ENCODE results near the gene LPAR3.
A peak's percentile ranks its signal among the peaks of the same experiment; 100 is the strongest.

LPAR3 gene

DNA sequence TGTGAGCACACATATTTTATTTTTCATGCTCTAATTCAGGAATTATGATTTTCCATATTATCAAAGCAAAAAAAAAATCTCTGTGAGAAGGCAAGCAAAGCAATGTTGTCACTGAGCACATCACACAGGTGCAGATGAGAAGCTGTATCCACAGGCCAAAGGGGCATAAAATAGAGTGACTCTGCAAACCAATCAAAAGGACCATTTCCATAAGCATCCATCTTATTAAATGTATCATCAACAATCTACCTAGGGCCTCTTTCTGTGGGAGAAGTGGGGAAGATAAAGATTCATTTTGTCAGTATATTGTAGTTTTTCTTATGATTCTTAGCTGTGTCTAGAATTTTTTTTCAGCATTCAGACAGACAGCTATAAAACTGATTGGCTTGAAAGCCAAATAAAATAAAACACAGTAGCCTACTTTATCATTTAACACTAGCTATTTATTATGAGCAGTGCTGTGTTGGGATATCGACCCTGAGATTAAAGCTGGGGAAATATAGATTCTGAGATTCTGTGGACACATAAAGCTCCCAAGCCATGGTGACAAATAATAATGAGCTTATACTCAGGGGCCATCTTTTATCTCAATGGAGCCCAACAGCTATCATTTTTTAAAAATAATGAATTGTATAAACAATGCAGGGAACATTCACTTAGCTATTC lies 90.3 kb downstream of the LPAR3 start:
- FAIRE-seq (no peak), DNase-seq (ENCODE audit: insufficient read length, low spot score) (no peak)
- TF ChIP-seq POLR2A (IDR thresholded peaks at IDR 0.05; ENCODE audit: low read depth, low read length) = no peak

DNA sequence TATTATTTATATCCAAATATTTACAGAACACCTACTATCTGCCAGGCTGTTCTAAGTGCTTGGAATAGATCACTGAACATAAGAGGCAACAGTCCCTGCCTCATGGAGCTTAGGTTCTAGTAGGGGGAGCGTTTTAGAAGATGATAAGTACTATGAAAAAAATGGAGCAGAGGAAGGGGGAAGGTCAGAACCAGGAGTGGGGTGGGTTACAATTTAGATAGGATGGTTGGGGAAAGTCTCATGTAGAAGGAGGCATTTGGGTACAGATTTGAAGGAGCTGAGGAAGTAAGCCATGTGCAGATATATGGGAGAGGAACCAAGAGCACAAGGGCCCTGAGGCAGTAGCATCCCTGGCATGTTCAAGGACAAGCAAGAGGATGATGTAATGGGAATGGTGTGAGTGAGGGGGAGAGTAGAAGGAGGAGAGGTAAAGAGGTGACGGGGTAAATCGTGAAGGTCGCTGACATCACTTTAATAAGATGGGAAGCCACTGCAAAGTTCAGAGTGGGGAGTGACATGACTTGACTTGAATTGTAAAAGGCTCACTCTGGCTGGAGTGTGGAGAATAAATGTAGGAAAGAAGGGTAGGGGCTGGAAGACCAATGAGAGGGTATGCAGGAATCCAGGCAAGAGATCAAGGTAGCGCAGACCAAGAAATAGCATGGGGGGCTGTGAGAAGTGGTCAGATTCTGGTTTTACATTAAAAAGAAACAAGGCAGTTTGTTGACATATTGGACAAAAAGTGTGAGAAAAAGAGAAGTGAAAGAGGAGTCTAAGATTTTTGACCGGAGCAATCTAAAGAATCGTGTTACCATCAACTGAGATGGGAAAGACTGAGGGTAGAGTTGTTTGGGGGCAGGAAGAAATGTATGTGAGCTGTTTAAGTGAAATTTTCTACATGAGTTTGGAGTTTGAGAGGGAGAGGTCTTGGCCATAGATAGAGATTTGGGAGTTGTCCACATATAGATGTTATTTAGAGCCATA lies 92.6 kb downstream of the LPAR3 start:
- no peak for FAIRE-seq
- TF ChIP-seq POLR2A (IDR thresholded peaks at IDR 0.05; ENCODE audit: low read depth, low read length) = no peak

DNA sequence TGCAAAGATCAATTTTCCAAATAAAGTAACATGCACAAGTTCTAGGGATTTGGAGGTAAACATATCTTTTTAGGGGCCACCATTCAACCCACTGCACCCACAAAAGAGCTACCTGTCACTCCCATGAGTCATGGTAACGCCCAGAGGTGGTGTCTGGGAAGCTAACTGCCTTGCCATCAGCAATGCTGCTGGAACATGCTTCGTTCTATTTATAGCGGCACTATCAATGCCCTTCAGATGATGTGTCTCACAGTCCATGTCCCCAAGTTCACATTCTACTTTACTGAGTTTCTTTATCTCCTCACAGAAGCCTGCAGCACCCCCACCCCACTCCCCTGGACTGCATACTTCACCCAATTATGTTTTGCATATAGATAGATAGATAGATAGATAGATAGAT lies 95.4 kb downstream of the LPAR3 start:
- no peak for FAIRE-seq
- TF ChIP-seq POLR2A (IDR thresholded peaks at IDR 0.05; ENCODE audit: low read depth, low read length) = no peak
- DNase-seq (ENCODE audit: insufficient read length, low spot score) = no peak

More for the DNA sequence above, 92.6 kb downstream of the LPAR3 start:
- no peak for DNase-seq (ENCODE audit: insufficient read length, low spot score)

DNA sequence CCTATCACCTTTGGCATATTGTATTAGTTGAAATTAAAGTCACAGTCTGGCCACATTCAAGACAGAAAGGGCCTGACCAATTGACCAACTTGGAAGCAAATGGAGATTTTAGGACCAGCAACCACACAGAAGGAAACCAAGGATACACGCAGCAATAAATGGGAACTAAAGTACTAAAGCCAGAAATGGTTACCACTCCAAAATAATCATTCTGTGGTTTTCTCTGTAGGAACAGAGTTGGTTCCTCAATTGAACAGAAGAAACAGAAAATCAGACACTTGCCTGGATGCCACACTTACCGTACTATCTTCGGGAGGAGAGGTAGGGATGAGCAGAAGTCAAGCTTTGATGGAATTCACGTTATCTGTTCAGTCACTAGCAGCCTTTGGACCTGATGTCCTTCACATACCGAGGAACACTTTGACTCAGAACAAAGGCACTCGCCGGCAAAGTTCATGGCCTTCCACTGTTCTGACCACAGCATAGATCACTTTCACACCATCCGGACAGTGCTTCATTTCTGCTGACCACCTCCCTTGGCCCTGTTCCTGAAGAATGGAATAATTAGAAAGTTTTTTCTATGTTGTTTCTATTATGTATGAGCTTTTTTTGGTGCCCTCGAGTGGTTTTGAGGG lies 96.9 kb downstream of the LPAR3 start:
- no peak for TF ChIP-seq POLR2A (IDR thresholded peaks at IDR 0.05; ENCODE audit: low read depth, low read length)
- DNase-seq (ENCODE audit: insufficient read length, low spot score) = no peak
- peak; percentile 43 for FAIRE-seq

DNA sequence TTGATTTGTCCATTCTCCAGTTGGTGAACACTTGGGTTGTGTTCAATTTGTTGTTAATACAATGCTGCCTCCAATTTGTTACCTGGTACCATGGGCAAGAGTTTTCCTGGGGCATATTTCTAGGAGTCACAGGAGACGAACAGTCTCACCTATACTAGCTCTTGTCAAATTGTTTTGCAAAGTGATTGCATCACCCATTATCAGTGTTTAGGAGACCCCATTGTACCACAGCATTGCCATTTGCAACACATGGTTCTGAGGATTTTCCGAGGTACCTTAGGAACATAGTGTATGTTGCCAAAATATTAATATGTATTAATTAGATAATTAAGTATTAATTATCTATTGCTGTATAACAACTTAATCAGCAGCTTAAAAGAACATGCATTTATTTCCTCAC lies 97.8 kb downstream of the LPAR3 start:
- FAIRE-seq (no peak), DNase-seq (ENCODE audit: insufficient read length, low spot score) (no peak)
- no peak for TF ChIP-seq POLR2A (IDR thresholded peaks at IDR 0.05; ENCODE audit: low read depth, low read length)

DNA sequence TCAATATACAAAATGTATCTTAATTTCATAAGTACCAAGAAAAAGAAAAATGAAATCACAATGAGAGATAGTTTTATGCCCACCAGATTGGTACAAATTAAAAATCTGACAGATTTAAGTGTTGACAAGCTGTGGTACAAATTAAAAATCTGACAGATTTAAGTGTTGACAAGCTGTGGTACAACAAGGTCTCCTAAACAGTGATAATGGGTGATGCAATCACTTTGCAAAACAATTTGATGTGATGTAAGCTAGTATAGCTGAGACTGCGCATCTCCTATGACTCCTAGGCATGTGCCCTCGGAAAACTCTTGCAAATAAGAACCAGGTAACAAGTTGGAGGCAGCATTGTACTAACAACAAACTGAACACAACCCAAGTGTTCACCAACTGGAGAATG lies 100.6 kb downstream of the LPAR3 start:
- DNase-seq (ENCODE audit: insufficient read length, low spot score) (no peak), FAIRE-seq (no peak)
- no peak for TF ChIP-seq POLR2A (IDR thresholded peaks at IDR 0.05; ENCODE audit: low read depth, low read length)

DNA sequence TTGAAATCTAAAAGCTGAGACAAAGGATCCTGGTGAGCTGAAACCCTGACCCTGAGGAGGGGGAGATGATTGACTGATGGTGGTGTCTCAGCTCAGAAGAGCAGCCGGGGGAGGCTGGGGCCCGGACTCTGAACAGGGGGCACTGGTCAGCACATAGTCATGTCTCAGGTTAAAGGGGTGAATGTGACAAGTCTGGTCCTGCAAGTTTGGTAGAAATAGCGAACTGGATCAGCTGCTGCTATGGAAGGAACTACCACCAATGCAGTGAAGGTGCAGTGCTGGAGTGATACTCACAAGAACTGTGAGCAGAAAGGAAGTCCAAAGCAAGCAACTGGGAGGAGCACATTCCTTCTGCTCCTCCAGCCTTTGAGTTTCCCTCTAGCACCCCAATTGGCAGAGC lies 104.0 kb downstream of the LPAR3 start:
- no peak for DNase-seq (ENCODE audit: insufficient read length, low spot score)
- TF ChIP-seq POLR2A (IDR thresholded peaks at IDR 0.05; ENCODE audit: low read depth, low read length) = no peak
- no peak for FAIRE-seq

DNA sequence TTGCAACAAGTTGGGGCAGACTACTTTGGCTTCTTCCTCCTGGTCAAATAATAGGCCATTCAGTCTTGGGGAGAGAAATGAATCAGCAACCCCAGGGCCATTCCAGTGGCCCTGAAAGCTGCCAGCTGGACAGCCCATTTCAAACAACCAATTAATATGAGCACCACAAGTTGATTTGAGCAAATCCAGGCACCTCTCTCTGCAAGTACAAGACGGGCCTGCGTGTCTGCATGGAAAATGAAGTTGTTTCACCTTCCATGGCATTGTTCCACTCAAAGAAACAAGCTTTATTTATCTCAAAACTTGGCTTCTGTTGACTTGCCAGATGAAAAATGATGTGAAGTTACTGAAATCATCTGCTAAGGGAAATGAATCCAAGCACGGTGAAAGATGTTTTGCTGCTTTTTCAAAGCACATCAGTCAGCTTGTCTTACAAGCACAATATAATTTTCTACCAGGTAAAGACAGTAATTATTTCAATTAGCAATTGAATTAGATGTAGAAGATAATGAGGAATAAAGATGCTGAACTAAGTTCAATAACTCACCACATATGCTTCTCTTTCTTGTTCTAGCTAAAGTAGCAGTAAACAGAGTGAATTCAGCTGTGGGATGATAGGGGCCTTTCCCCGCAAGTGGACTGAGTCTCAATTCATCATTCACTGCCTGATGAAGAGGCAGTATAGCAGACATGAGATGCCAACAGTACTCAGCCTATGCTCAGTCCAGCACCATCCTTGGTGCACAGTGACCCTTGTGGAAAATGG lies 107.6 kb downstream of the LPAR3 start:
- no peak for TF ChIP-seq POLR2A (IDR thresholded peaks at IDR 0.05; ENCODE audit: low read depth, low read length)
- FAIRE-seq (no peak), DNase-seq (ENCODE audit: insufficient read length, low spot score) (no peak)

DNA sequence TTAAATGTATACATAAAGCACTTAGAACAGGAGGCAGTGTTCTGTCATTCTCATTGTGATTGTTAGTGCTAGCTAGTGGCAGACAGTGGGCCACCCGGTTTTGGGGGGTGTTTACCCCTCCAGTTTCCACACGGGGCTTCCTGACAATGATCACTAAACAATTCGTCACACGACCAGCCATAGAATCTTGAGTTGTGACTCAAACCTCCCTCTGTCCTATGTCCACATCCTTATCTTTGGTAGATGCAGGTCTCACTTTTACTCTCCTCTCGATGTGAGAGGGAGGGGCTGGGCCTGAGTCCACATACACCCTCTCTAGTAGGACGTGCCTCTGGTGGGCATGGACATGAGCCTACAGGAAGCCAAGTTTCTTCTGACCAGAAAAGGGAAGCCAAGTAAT lies 110.1 kb downstream of the LPAR3 start:
- DNase-seq (ENCODE audit: insufficient read length, low spot score) (no peak), FAIRE-seq (no peak)
- TF ChIP-seq POLR2A (IDR thresholded peaks at IDR 0.05; ENCODE audit: low read depth, low read length) = no peak

DNA sequence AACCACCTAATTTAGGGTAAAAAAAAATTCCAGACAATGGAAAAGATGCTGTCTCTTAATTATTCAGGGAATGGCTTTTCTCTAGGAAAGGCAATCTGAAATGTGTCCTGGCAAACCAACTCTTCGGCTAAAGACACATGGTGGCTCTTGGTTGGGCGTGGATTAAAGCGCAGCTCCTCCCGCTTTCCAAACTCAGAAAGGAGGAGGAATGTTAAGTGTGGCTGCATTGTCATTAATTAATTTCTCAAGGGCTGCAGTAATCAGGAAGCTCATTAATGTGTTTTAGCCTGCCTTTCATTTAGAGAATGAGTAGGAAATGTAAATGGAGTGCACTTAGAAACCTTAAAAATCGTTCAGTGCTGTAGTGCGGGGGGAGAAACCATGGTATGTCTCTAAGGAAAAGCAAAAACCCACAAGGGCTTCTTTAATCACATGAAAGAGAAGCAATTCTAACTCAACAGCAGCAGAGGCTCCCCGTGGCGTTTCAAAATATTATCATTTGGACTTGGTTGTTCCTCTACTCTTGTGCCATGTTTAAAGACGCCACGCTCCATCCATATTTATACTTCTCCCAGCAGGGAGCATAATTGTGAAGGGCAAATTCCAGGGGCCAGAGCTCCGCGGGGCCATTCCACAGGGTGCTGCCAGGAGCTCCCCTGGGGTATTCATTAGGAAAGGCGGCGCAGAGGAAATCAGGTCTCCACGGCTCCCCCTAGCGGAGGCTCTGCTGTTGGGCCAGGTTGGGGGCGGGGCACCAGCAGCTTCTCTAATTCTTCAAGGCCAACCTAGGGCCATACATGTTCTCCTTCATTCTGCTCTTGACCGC lies 110.8 kb downstream of the LPAR3 start:
- DNase-seq (ENCODE audit: insufficient read length, low spot score) (peak; percentile 77), FAIRE-seq (no peak)
- TF ChIP-seq POLR2A (IDR thresholded peaks at IDR 0.05; ENCODE audit: low read depth, low read length) = no peak

DNA sequence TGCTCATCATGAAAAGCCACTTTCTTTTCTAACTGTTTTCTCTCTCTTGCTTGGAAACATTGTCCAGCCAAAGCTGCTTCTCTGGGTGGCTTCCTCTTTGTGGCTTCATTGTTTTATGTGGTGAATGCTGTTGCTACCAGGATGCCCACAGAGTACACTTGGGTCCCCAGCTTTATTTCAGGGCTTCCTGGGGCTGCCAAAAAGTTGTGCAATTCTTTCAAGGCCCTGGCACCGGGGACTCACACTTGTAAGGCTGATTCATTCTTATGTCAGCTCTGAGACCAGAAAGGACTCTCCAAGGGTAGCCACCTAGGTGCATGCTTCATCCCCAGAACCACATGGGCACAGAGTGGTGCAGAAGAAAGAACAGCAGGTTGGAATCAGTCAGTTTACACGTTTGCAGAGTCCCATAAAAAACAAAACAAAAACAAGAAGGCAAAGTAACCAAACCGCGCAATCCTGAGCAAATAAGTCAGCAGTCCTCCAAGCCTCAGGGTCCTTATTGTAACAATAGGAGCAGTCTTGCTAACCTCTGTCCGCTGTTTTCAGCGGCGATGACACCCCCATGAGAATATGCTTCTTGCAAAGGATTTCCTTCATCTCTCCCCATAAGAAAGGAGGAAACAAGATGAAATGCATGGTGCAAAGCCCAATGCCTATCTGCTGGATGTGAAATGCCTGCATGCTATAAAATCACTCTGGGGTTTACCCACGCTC lies 112.8 kb downstream of the LPAR3 start:
- TF ChIP-seq POLR2A (IDR thresholded peaks at IDR 0.05; ENCODE audit: low read depth, low read length) = no peak
- FAIRE-seq = no peak
- no peak for DNase-seq (ENCODE audit: insufficient read length, low spot score)

DNA sequence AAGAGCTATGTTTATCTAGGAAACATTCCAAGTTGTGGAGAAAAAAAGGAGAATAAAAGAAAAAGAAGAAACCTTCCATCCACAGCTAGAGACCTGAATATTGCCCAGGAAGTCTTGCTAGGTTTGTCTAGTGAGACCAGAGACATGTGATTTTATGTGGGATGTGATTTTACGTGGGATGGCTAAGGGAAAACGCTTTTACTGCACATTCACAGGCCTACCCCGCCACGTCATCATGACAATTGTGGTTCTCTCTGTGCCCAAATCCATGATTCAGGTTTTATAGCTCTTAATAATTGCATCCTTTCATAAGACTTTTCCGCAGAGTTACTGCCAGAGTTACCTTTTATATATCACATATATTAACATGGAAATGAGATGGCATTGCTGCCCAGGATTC lies 116.4 kb downstream of the LPAR3 start:
- FAIRE-seq = no peak
- TF ChIP-seq POLR2A (IDR thresholded peaks at IDR 0.05; ENCODE audit: low read depth, low read length) = no peak
- DNase-seq (ENCODE audit: insufficient read length, low spot score) = no peak

All from H54 (cell line).